ENCODE measurements around the gene TIGD2. TPM values are rescaled to one million over a fixed set of nuclear protein-coding genes. Genes with fewer than 3 reads are reported as not detected.
A peak's percentile ranks its signal among the peaks of the same experiment; 100 is the strongest.

TIGD2 gene
- total RNA-seq, 1 donor from 2014 or later = 5.2 TPM

DNA sequence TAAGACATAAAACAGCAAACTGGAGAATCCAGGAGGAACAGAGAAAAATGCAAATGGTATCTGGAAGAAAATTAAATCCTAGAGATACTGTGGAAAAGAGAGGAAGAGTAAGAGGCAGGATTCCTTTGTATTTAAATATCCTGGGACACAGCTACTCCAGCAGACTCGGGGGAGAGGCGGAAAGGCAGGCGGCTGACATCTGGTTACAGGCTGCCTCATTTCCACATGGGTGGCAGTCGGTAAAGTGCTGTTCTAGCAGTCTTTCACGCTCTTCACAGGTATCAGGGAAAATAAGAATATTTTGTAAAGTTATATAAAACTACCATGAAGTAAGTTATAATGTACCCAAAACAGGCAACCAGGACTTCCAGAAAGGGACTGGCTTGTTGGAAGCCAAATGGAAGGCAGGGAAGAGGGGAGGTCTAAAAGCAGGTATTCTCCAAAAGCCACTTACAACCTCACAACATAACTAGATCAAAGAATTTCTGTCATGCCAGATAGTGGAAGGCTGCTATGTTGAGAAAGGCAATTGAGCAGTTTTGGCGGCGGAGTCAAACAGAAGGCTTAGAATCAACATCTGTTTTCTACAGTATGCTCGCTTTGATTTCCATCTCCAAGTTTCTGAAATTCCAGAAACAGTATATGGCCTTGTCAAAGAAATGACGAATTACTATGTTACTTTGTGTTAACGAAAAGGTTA lies 1.3 kb upstream of the TIGD2 start:
- H3K36me3 Mint-ChIP-seq (ENCODE audit: low read depth) = no peaks in the 10 kb centered on the region
- H3K4me1 Mint-ChIP-seq (ENCODE audit: low read depth) = peaks cover 18% of the 10 kb centered on the region
- no peak for TF ChIP-seq CTCF (IDR thresholded peaks at IDR 0.05)
- no peak for DNase-seq (ENCODE audit: low spot score)
- H3K4me3 Mint-ChIP-seq (ENCODE audit: unreplicated experiment) = peak overlapping the region; percentile 81
- H3K27ac Mint-ChIP-seq (ENCODE audit: unreplicated experiment) = no peak overlapping the region
- H3K9me3 Mint-ChIP-seq (ENCODE audit: low read depth) = no peaks in the 10 kb centered on the region
- peaks cover 11% of the 10 kb centered on the region for H3K27me3 Mint-ChIP-seq (ENCODE audit: low read depth)

DNA sequence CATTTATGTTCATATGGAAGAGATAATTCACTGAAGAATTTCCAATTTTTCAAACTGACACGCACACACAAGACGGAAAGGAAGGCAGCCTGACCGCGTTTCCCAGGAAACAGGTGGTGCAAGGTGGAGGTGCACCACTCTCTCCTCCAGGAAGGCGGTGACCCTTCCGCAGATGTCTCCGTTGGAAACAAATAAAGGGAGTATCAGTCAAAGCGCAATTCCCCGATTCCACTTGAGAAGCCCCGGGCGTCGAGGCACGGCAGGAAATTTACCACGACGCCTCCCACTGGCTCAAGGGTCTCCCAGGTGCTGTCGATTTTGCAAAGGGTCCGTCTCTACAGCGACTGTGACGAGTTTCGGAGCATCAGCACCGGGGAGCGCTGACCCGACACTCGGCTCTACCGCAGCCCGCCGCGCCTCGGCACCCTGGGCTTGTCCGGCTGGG lies 770 bp upstream of the TIGD2 start:
- H3K27me3 Mint-ChIP-seq (ENCODE audit: low read depth) = peaks cover 11% of the 10 kb centered on the region
- DNase-seq (ENCODE audit: low spot score) = no peak
- H3K27ac Mint-ChIP-seq (ENCODE audit: unreplicated experiment) = no peak overlapping the region
- H3K4me3 Mint-ChIP-seq (ENCODE audit: unreplicated experiment) = peak overlapping the region; percentile 81
- H3K4me1 Mint-ChIP-seq (ENCODE audit: low read depth) = peaks cover 18% of the 10 kb centered on the region
- H3K36me3 Mint-ChIP-seq (ENCODE audit: low read depth) = no peaks in the 10 kb centered on the region
- H3K9me3 Mint-ChIP-seq (ENCODE audit: low read depth) = no peaks in the 10 kb centered on the region
- no peak for TF ChIP-seq CTCF (IDR thresholded peaks at IDR 0.05)

DNA sequence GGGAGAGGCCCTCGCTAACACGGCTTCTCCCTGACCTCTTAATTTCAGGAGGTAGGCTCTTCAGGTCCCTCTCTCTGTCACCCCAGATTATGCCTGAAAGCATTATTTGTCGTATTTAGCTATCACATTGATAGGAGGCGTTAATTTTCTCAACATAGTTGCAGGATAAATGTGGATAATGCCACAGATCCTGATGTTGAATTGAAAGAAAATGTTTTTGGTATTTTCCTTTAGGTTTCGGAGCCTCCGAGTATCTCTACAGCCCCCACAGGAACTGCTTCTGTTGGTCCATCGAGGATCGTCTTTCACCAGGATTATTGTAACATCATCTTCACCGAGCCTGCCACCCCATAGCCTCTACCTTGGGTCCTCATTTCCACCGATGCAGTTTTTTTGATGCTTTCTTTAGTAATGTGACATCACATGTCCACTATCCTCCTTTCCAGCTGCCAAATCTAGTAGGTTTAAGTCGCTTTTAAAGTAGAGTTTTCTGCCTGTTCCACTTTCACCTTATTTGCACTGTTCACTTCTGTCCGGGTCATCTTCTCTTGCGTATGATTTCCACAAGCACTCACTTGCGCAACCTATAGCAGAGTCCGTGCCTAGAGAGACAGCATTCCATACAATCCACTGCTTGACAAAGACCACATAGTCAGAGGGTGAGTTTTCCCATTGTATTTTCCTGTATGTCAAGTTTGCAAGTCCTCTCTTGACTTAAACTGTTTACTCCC lies 665 bp downstream of the TIGD2 start:
- Mint-ChIP-seq H3K27ac (ENCODE audit: unreplicated experiment) (peak overlapping the region; percentile 87), H3K27me3 (ENCODE audit: low read depth) (peaks cover 11% of the 10 kb centered on the region), H3K4me1 (ENCODE audit: low read depth) (peaks cover 18% of the 10 kb centered on the region), H3K9me3 (ENCODE audit: low read depth) (no peaks in the 10 kb centered on the region), H3K36me3 (ENCODE audit: low read depth) (no peaks in the 10 kb centered on the region), H3K4me3 (ENCODE audit: unreplicated experiment) (peak overlapping the region; percentile 85)
- no peak for DNase-seq (ENCODE audit: low spot score)
- no peak for TF ChIP-seq CTCF (IDR thresholded peaks at IDR 0.05)

GRCh38 chr4:89113415-89113814 lies 2.1 kb downstream of the TIGD2 start:
- peaks cover 18% of the 10 kb centered on the region for H3K4me1 Mint-ChIP-seq (ENCODE audit: low read depth)
- peaks cover 11% of the 10 kb centered on the region for H3K27me3 Mint-ChIP-seq (ENCODE audit: low read depth)
- H3K27ac Mint-ChIP-seq (ENCODE audit: unreplicated experiment) = no peak overlapping the region
- H3K9me3 Mint-ChIP-seq (ENCODE audit: low read depth) = no peaks in the 10 kb centered on the region
- no peak for DNase-seq (ENCODE audit: low spot score)
- TF ChIP-seq CTCF (IDR thresholded peaks at IDR 0.05) = no peak
- H3K36me3 Mint-ChIP-seq (ENCODE audit: low read depth) = no peaks in the 10 kb centered on the region
- no peak overlapping the region for H3K4me3 Mint-ChIP-seq (ENCODE audit: unreplicated experiment)

DNA sequence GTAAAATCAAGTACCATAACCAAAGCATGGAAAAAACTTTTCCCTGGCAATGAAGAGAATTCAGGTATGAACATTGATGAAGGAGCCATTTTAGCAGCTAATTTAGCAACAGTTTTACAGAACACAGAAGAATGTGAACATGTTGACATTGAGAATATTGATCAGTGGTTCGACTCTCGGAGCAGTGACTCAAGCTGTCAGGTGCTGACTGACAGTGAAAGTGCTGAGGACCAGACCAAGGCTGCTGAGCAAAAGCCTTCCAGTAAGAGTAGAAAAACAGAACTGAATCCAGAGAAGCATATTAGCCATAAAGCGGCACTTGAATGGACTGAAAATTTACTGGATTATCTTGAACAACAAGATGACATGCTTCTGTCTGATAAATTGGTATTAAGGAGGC lies 2.8 kb downstream of the TIGD2 start:
- H3K27me3 Mint-ChIP-seq (ENCODE audit: low read depth) = peaks cover 8% of the 10 kb centered on the region
- no peaks in the 10 kb centered on the region for H3K9me3 Mint-ChIP-seq (ENCODE audit: low read depth)
- H3K27ac Mint-ChIP-seq (ENCODE audit: unreplicated experiment) = no peak overlapping the region
- DNase-seq (ENCODE audit: low spot score) = no peak
- no peak for TF ChIP-seq CTCF (IDR thresholded peaks at IDR 0.05)
- no peak overlapping the region for H3K4me3 Mint-ChIP-seq (ENCODE audit: unreplicated experiment)
- H3K4me1 Mint-ChIP-seq (ENCODE audit: low read depth) = peaks cover 18% of the 10 kb centered on the region
- H3K36me3 Mint-ChIP-seq (ENCODE audit: low read depth) = no peaks in the 10 kb centered on the region
